A204.1 (cell line): ENCODE measurements around the gene CD28.
"Not testable (repeated sequence)": the region's sequence is repeated elsewhere in the genome, so short reads cannot be mapped to it uniquely, and the experiment has no call there.

Source experiments
- FAIRE-seq: peaks from 2 replicates; lab custom pipeline; 2012; peaks lifted over from hg19 to GRCh38; lab: Jason Lieb, UNC

The CD28 gene

GRCh38 chr2:203687165-203687564 is 19.3 kb upstream of the CD28 start:
- FAIRE-seq = no peak

GRCh38 chr2:203688798-203689197 is 17.6 kb upstream of the CD28 start:
- no peak for FAIRE-seq

- FAIRE-seq = no peak
These were observed 16.9 kb upstream of the CD28 start for GRCh38 chr2:203689426-203690116.

GRCh38 chr2:203690117-203690431 is 16.4 kb upstream of the CD28 start:
- no peak for FAIRE-seq

GRCh38 chr2:203690441-203691047 is 15.9 kb upstream of the CD28 start:
- FAIRE-seq = no peak

GRCh38 chr2:203691149-203691548 is 15.3 kb upstream of the CD28 start:
- no peak for FAIRE-seq

- FAIRE-seq = no peak
These were observed 14.3 kb upstream of the CD28 start for GRCh38 chr2:203692031-203692710.

- FAIRE-seq = no peak
These were observed 13.1 kb upstream of the CD28 start for GRCh38 chr2:203693242-203693879.

GRCh38 chr2:203694191-203694590 is 12.2 kb upstream of the CD28 start:
- no peak for FAIRE-seq

- FAIRE-seq = no peak
These were observed 9.2 kb upstream of the CD28 start for GRCh38 chr2:203697190-203697589.

GRCh38 chr2:203697763-203698162 is 8.7 kb upstream of the CD28 start:
- not testable (repeated sequence) for FAIRE-seq

GRCh38 chr2:203698410-203698809 is 8.0 kb upstream of the CD28 start:
- FAIRE-seq = not testable (repeated sequence)

GRCh38 chr2:203704430-203704829 is 2.0 kb upstream of the CD28 start:
- no peak for FAIRE-seq

- no peak for FAIRE-seq
These were observed 1.3 kb upstream of the CD28 start for GRCh38 chr2:203705178-203705577.

- FAIRE-seq = no peak
These were observed 1.1 kb downstream of the CD28 start for GRCh38 chr2:203707530-203707929.

- no peak for FAIRE-seq
These were observed 2.5 kb downstream of the CD28 start for GRCh38 chr2:203708846-203709396.

GRCh38 chr2:203709416-203710040 is 3.1 kb downstream of the CD28 start:
- FAIRE-seq = no peak

- no peak for FAIRE-seq
These were observed 3.8 kb downstream of the CD28 start for GRCh38 chr2:203710226-203710625.

- FAIRE-seq = no peak
These were observed 4.5 kb downstream of the CD28 start for GRCh38 chr2:203710952-203711351.

- no peak for FAIRE-seq
These were observed 5.0 kb downstream of the CD28 start for GRCh38 chr2:203711399-203711798.

GRCh38 chr2:203713381-203713780 is 6.9 kb downstream of the CD28 start:
- FAIRE-seq = no peak

GRCh38 chr2:203714112-203714511 is 7.7 kb downstream of the CD28 start:
- FAIRE-seq = no peak

GRCh38 chr2:203715744-203716143 is 9.3 kb downstream of the CD28 start:
- no peak for FAIRE-seq
